ENCODE measurements around the gene TRIP11. TPM values are rescaled to one million over a fixed set of nuclear protein-coding genes. Genes with fewer than 3 reads are reported as not detected.

The TRIP11 gene
- polyA plus RNA-seq, 3 donors = 6.1 to 15.6 (median 13.4) TPM

DNA sequence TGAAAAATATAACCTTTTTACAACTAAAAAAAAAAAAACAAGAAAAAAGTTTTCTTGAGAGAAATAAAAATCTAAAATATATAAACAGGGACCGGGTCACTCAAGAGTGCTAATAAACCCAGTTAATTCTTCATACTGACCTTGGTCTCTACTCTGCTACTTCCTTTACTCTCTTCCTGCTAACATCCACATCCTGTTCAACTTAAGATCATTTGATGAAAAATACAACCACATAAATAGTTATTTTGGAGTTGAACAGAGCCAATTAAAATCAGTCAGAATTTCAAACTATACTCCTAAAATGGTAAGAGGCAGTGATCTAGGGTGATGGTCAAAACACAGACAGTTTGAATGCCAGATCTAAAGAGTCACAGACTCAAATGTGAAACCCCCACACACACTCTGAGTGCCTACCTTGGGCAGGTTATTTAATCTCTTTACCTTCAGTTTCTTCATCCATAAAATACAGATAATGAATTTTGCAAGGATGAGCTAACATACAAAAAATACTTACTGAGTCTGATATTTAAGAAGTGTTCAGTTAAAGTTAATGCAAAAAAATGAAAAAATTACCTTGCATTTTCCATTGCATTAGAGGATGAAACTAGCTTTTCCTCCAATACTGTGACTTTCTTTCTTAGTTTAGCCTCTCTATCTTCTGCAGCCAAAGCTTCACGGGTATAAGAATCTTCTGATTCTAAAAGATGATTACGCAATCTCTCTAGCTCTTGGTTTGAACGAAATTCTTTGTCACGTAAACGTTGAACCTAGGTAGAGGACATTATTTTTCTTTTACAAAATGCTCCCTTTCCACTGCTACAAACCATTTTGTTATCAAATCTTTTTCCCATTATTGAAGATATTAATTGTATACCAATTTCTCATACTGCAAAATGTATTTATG lies 40.9 kb downstream of the TRIP11 start:
- DNase-seq = no peak
- Mint-ChIP-seq H3K4me1 (peaks cover 12% of the 10 kb centered on the region), H3K4me3 (no peak overlapping the region), H3K27me3 (ENCODE audit: low read depth in 3 of 3) (no peaks in the 10 kb centered on the region), H3K27ac (peak overlapping the region in 1 of 7 donors; percentile 2), H3K36me3 (peaks cover 47 to 58% of the 10 kb centered on the region in 2 donors), H3K9me3 (no peaks in the 10 kb centered on the region)
- no peak overlapping the region for H3K4me3 ChIP-seq (replicated peaks in 1 of 3; ENCODE audit: low read depth in 2 of 3, low read length in 3 of 3)
- no peaks in the 10 kb centered on the region for H3K79me2 ChIP-seq (ENCODE audit: insufficient read depth, low read length)
- no peaks in the 10 kb centered on the region for H3K4me1 ChIP-seq (ENCODE audit: control insufficient read depth in 1 of 2, insufficient read depth in 2 of 2, low read length in 2 of 2)
- no peaks in the 10 kb centered on the region for H3K27me3 ChIP-seq (ENCODE audit: control insufficient read depth in 2 of 2, insufficient read depth in 2 of 2, low read length in 2 of 2)
- no peaks in the 10 kb centered on the region for H3K9me3 ChIP-seq (replicated peaks in 1 of 2; ENCODE audit: control insufficient read depth in 1 of 2, insufficient read depth in 1 of 2, low read length in 2 of 2)
- TF ChIP-seq, protein P1, sequence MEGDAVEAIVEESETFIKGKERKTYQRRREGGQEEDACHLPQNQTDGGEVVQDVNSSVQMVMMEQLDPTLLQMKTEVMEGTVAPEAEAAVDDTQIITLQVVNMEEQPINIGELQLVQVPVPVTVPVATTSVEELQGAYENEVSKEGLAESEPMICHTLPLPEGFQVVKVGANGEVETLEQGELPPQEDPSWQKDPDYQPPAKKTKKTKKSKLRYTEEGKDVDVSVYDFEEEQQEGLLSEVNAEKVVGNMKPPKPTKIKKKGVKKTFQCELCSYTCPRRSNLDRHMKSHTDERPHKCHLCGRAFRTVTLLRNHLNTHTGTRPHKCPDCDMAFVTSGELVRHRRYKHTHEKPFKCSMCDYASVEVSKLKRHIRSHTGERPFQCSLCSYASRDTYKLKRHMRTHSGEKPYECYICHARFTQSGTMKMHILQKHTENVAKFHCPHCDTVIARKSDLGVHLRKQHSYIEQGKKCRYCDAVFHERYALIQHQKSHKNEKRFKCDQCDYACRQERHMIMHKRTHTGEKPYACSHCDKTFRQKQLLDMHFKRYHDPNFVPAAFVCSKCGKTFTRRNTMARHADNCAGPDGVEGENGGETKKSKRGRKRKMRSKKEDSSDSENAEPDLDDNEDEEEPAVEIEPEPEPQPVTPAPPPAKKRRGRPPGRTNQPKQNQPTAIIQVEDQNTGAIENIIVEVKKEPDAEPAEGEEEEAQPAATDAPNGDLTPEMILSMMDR (IDR thresholded peaks at IDR 0.05) = no peak
- H3K4me2 ChIP-seq (replicated peaks; ENCODE audit: extremely low read depth, low read length, poor library complexity, severe bottlenecking) = no peak overlapping the region
- H3K9ac ChIP-seq (ENCODE audit: insufficient read depth, low read length, poor library complexity, severe bottlenecking) = no peak overlapping the region
- WGBS (ENCODE audit: insufficient coverage) = no CpG with 5 or more reads among the region's 6 CpGs
- intact Hi-C loops (cut with micrococcal nuclease) = loop anchor here in 1 of 2 donors (5.0 kb wide), 1 partner anchor 347 kb away; no protein-coding TSS in a partner anchor
- no peak overlapping the region for H2AFZ ChIP-seq (ENCODE audit: insufficient read depth, low read depth, low read length, poor library complexity, severe bottlenecking)
- H3K27ac ChIP-seq (ENCODE audit: low read depth in 1 of 2, low read length in 2 of 2) = no peak overlapping the region
- H3K36me3 ChIP-seq (replicated peaks in 1 of 2; ENCODE audit: control insufficient read depth in 1 of 2, insufficient read depth in 2 of 2, low read length in 2 of 2) = peaks cover 33 to 70% of the 10 kb centered on the region in 2 donors
- no peaks in the 10 kb centered on the region for H4K20me1 ChIP-seq (ENCODE audit: insufficient read depth, low read length)

DNA sequence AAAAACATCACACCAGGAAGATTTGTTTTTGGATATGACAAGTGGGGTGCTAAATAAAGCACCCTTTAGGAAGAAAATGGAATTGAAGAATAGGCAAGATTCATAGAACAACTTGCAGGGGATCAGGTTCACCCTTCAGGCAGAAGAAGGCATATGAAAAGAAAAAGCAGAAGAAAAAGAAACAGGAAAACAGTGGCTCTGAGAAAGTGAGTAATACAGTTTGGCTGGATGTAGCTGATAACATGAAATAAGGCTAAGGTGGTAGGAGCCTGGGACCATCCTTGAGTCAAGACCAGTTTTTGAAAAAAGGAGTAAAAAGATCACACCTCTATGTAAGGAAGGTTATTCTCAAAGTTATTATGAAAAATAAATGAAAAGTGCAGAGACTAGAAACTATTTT lies 42.4 kb downstream of the TRIP11 start:
- H3K4me1 Mint-ChIP-seq = peaks cover 12% of the 10 kb centered on the region

More for the DNA sequence above, 42.4 kb downstream of the TRIP11 start:
- TF ChIP-seq, protein P1 (IDR thresholded peaks at IDR 0.05) = no peak
- Mint-ChIP-seq H3K9me3 (no peaks in the 10 kb centered on the region), H3K36me3 (peaks cover 43 to 59% of the 10 kb centered on the region in 2 donors), H3K4me3 (no peak overlapping the region), H3K27ac (peak overlapping the region in 2 of 7 donors; percentile 62 to 70), H3K27me3 (ENCODE audit: low read depth in 3 of 3) (no peaks in the 10 kb centered on the region)
- H4K20me1 ChIP-seq (ENCODE audit: insufficient read depth, low read length) = no peaks in the 10 kb centered on the region
- H3K9ac ChIP-seq (ENCODE audit: insufficient read depth, low read length, poor library complexity, severe bottlenecking) = no peak overlapping the region
- no peaks in the 10 kb centered on the region for H3K79me2 ChIP-seq (ENCODE audit: insufficient read depth, low read length)
- no peak overlapping the region for H3K4me2 ChIP-seq (replicated peaks; ENCODE audit: extremely low read depth, low read length, poor library complexity, severe bottlenecking)
- peaks cover 36 to 68% of the 10 kb centered on the region in 2 donors for H3K36me3 ChIP-seq (replicated peaks in 1 of 2; ENCODE audit: control insufficient read depth in 1 of 2, insufficient read depth in 2 of 2, low read length in 2 of 2)
- DNase-seq = no peak
- no peaks in the 10 kb centered on the region for H3K9me3 ChIP-seq (replicated peaks in 1 of 2; ENCODE audit: control insufficient read depth in 1 of 2, insufficient read depth in 1 of 2, low read length in 2 of 2)
- intact Hi-C loops (cut with micrococcal nuclease) = loop anchor here in 1 of 2 donors (5.0 kb wide), 1 partner anchor 345 kb away; no protein-coding TSS in a partner anchor
- no peak overlapping the region for H3K27ac ChIP-seq (ENCODE audit: low read depth in 1 of 2, low read length in 2 of 2)
- no peaks in the 10 kb centered on the region for H3K4me1 ChIP-seq (ENCODE audit: control insufficient read depth in 1 of 2, insufficient read depth in 2 of 2, low read length in 2 of 2)
- H3K4me3 ChIP-seq (replicated peaks in 1 of 3; ENCODE audit: low read depth in 2 of 3, low read length in 3 of 3) = no peak overlapping the region
- H3K27me3 ChIP-seq (ENCODE audit: control insufficient read depth in 2 of 2, insufficient read depth in 2 of 2, low read length in 2 of 2) = no peaks in the 10 kb centered on the region
- H2AFZ ChIP-seq (ENCODE audit: insufficient read depth, low read depth, low read length, poor library complexity, severe bottlenecking) = no peak overlapping the region
